LNCaP clone FGC (cell line): ENCODE results near the gene ERCC6L2.

Experiments used
- DNase-seq: peaks from one replicate; pipeline ENCODE4 v3.0.0-alpha.2; 2011; ENCODE audit warnings: low read depth
- H3K4me3 ChIP-seq: 2 replicates; pipeline ENCODE4 v1.5.1; 2011; ENCODE audit warnings: mild to moderate bottlenecking, low read depth, low read length, control low read depth
- TF ChIP-seq, protein P1 (sequence below): IDR thresholded peaks from 2 replicates; pipeline ENCODE4 v1.5.1; 2012; ENCODE audit warnings: mild to moderate bottlenecking; ENCODE audit not compliant: control insufficient read depth, insufficient read depth; ENCODE audit errors: extremely low read depth

The ERCC6L2 gene

GRCh38 chr9:95835393-95835792 is 40.1 kb upstream of the ERCC6L2 start:
- TF ChIP-seq, protein P1, sequence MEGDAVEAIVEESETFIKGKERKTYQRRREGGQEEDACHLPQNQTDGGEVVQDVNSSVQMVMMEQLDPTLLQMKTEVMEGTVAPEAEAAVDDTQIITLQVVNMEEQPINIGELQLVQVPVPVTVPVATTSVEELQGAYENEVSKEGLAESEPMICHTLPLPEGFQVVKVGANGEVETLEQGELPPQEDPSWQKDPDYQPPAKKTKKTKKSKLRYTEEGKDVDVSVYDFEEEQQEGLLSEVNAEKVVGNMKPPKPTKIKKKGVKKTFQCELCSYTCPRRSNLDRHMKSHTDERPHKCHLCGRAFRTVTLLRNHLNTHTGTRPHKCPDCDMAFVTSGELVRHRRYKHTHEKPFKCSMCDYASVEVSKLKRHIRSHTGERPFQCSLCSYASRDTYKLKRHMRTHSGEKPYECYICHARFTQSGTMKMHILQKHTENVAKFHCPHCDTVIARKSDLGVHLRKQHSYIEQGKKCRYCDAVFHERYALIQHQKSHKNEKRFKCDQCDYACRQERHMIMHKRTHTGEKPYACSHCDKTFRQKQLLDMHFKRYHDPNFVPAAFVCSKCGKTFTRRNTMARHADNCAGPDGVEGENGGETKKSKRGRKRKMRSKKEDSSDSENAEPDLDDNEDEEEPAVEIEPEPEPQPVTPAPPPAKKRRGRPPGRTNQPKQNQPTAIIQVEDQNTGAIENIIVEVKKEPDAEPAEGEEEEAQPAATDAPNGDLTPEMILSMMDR, result no peak
- DNase-seq, result peak; percentile 79

GRCh38 chr9:95836072-95836471 is 39.4 kb upstream of the ERCC6L2 start:
- TF ChIP-seq, protein P1, result no peak
- no peak overlapping the region for H3K4me3 ChIP-seq
- no peak for DNase-seq

More at GRCh38 chr9:95835393-95835792, 40.1 kb upstream of the ERCC6L2 start:
- no peak overlapping the region for H3K4me3 ChIP-seq

GRCh38 chr9:95839012-95839411 is 36.5 kb upstream of the ERCC6L2 start:
- no peak overlapping the region for H3K4me3 ChIP-seq
- DNase-seq, result no peak
- TF ChIP-seq, protein P1, result no peak

GRCh38 chr9:95840074-95840473 is 35.4 kb upstream of the ERCC6L2 start:
- no peak for DNase-seq
- TF ChIP-seq, protein P1, result no peak
- H3K4me3 ChIP-seq, result no peak overlapping the region

GRCh38 chr9:95841377-95841776 is 34.1 kb upstream of the ERCC6L2 start:
- no peak for DNase-seq

DNA sequence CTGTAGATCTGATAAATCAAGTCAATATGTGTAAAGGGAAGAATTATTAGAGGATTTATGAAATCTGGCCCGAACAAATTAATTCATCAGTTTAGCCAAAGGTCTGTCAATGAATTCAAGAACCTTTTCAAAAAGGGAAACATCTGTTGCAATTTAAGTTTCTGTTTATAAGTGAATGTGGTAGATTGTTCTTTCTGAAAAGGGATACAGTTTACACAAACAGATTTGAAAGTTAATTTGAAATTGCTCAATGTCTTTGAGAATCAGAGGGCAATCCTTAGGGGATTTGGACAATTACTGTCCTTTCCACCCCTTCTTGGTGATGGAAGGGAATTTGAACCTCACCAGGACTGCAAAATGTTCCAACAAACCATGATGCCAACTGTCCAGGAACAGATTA is 29.7 kb upstream of the ERCC6L2 start:
- TF ChIP-seq, protein P1, result no peak
- no peak overlapping the region for H3K4me3 ChIP-seq
- no peak for DNase-seq

More at GRCh38 chr9:95841377-95841776, 34.1 kb upstream of the ERCC6L2 start:
- no peak overlapping the region for H3K4me3 ChIP-seq
- TF ChIP-seq, protein P1, result no peak

GRCh38 chr9:95848764-95849163 is 26.7 kb upstream of the ERCC6L2 start:
- DNase-seq, result no peak
- TF ChIP-seq, protein P1, result no peak

More at GRCh38 chr9:95848764-95849163, 26.7 kb upstream of the ERCC6L2 start:
- no peak overlapping the region for H3K4me3 ChIP-seq
